ENCODE results near the gene FIGLA.

Gene FIGLA

GRCh38 chr2:70790136-70790828, at the start of gene FIGLA:
FIGLA (minus strand) TSS chr2:70790643; CDS start chr2:70790638, 5 bp downstream.
- peak in 1 of 2 donors; percentile 4 for DNase-seq (ENCODE audit: low read depth in 2 of 2)

GRCh38 chr2:70837980-70838925, 47.8 kb upstream of the FIGLA start:
- DNase-seq (ENCODE audit: low read depth in 2 of 2), result no peak

GRCh38 chr2:70835643-70836042, 45.2 kb upstream of the FIGLA start, which contains the start of gene CD207:
CD207 (minus strand) TSS chr2:70835816; CDS start chr2:70835776, 40 bp downstream.
- DNase-seq (ENCODE audit: low read depth in 2 of 2), result no peak

- no peak for DNase-seq (ENCODE audit: low read depth in 2 of 2)
Measured at GRCh38 chr2:70834881-70835280, 44.4 kb upstream of the FIGLA start.

- DNase-seq (ENCODE audit: low read depth in 2 of 2), result no peak
Measured at GRCh38 chr2:70834106-70834505, 43.7 kb upstream of the FIGLA start.

DNA sequence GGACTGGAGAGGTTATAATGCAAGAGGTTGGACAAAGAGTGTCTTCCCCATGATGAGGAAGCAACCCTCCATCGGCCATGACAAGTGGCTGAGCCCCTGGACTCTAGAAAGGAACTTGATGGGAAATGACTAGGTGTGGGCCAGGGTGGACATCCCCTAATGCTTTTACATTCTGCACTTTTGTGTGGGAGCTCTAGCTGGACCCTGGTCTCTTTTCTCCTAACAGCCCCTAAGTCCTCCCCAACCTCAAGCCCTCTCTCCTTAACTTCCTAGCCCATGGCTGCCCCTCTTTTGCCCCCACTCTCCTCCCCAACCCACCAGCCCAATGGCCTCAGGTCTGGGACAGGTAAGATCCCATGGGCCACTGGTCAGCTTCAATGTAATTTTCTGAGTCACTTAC, 42.8 kb upstream of the FIGLA start:
- DNase-seq (ENCODE audit: low read depth in 2 of 2), result no peak

DNA sequence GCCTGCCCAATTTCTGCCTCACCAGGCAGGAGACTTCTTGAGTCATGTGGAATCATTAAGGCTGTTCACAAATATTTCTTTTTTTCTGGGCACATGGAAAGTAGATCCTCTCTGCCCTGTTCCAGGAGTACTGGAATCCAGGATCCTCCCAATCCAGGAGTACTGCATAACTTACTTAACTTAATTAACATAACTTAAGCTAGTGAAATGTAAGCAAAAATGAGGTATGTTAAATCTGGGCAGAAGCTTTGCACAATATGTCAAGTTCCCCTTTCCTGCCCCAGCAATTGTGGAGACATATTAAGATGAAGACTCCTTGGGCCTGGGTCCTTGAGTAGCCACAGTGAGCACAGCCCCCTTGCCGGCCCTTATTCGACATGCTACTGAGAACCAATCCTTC, 41.9 kb upstream of the FIGLA start:
- no peak for DNase-seq (ENCODE audit: low read depth in 2 of 2)

DNA sequence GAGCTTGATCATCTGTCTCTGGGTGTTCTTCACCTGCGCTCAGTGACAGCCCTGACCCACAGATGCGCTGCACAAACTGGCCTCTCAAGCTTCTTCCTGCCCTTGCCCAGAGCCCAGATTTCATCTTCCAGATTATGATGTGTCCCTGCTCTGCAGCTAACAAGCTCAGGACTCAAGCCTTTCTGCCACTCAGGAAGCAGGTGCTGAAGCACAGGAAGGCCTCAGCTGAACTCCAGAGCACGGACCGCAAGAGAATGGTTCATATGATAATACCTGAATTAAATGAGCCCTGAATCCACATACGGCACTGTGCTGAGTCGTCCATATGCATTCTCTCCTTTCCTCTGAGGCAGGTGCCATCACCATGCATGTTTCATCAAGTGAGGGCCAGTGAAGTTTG, 41.4 kb upstream of the FIGLA start:
- no peak for DNase-seq (ENCODE audit: low read depth in 2 of 2)

DNA sequence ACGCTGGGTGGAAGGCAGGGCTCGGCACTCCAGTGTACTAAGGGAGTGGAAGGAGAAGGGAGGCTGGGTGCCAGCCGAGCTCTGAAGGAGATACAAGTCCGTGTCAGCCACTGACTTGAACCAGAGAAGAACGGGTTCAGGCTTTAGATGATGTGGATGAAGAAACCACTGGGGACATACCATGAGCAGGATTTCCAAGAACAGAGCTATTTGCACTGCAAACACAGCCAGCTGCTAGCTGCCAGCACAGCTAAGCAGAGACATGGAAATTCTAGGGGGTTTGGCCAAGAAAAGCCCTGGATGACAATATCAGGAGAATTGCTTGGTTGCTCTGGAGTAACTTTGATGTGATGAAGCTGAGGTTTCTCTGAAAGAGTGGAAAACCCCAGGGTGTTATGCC, 39.9 kb upstream of the FIGLA start:
- no peak for DNase-seq (ENCODE audit: low read depth in 2 of 2)

DNA sequence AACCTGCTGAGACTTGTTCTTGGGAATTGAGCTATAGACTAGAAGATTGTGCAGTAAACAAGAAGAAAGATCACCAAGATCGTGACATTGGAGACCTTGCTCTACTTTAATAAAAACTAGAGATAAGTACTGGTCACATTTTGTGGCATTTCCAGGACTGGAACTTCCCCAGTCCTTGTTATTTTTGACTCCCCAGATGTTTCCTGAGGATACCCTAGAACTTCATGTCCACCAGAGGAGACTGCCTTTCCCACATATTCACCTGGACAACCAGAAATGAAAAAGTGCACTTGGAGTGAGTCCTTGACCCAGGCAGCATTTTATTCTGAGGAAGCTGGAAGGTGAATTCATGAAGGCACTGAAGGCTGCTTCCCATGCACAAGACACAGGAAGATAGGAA, 39.5 kb upstream of the FIGLA start:
- DNase-seq (ENCODE audit: low read depth in 2 of 2), result no peak

DNA sequence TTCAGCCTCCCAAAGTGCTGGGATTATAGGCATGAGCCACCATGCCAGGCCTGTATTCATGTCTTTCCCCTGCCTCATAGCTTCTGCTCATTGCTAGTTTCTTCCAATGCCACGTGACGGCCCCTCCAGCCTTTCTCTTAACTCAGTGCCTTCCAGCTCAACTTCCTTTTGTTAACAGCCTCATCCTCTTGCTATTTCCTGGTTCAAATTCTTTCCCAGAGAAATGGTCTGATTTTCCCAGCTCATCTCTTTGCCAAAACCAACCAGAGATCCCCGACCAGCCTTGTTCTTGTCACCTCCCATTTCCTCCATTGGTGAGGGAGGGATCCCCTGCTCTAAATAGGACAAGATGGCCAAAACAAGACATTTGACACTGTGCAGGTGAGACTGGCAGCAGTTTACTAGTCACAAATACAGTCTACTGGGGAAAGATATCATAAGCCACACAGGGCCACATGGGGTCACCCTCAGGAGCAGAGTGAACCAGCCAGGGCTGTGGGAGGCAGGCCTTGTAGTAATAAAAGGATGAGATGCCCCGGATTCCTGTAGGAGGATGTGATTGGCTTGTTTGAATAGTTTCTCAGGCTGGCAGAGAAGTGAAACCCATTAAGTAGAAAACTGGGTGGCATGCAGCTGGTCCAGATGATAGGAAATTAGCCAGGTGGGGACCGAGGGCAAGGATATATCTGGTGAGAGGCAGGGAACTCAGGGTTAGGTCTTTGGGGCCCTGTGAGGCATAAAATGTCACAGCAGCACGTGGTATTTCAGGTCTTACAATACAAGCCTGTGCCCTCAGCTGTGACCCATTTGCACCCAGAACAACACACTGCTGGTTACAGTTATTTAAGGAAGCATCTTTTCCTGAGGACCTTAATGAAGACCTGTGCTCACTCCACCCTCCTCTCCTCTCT, 38.7 kb upstream of the FIGLA start:
- no peak for DNase-seq (ENCODE audit: low read depth in 2 of 2)

DNA sequence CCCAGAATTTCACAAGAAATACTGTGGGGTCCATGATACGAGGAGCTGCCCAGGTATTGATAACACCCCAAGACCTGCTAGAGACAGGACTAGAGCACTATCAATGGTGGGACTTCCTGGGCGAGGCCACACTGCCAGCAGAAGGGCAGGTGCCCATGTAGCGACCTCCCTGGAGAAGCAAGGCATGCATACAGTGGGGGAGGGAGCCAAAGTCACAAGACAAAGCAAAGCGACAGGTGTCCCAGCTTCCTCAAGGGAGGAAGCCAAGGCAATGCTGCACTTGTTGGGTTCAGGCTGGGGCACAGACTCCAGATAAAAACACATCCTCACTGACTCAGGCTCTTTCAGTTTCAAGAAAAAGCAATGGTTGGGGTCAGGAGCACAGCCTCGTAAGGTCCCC, 37.7 kb upstream of the FIGLA start:
- no peak for DNase-seq (ENCODE audit: low read depth in 2 of 2)

GRCh38 chr2:70827388-70827787, 36.9 kb upstream of the FIGLA start:
- DNase-seq (ENCODE audit: low read depth in 2 of 2), result no peak

DNA sequence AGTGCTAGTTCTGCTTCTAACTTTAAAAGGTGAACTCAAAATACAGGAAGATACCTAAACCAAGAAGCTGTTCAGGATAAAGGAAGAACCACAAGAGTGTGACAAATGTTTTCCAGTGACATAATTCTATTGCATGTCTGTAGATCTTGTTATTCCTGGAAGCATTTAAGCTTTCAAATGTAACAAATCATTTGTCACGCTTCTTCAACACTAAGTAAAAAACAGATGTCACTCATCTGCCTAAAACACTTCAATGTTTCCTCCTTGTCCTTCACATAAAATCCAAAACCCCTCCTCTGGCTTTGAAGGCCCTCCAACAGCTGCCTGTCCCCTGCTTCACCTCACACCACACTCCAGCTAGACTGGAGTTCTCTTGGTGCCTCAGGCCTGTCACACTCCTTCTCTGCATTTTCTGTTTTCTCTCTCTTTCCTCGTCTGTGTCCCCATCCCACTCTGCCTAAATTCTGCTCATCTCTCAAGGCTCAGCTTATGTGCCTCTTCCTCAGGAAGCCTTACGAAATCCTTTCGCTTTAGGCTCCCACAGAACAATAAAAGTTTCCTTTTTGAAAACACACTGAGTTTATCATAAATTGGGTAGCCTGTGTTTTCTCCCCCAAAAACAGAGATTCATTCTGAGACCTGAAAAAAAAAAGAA, 36.4 kb upstream of the FIGLA start:
- no peak for DNase-seq (ENCODE audit: low read depth in 2 of 2)

GRCh38 chr2:70823249-70823648, 32.8 kb upstream of the FIGLA start:
- DNase-seq (ENCODE audit: low read depth in 2 of 2), result no peak

DNA sequence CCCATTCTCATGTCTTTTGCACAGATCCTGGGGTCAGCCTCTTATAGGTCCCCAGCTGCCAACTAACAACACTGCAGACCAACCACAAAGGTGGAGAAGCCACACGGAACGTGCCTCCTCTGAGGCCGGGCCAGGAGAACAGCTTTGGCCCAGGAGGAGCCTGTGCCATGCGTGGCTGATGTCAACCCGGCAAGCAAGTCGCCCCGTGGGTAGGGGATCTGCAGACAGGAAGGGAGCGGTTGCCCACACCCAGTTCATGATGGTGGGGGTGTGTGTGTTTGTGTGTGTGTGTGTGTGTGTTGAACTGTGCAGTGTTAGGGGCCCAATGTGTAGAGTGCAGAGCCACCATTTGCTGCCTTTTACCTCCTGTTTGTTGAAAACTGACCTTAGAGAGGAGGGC, 32.4 kb upstream of the FIGLA start:
- DNase-seq (ENCODE audit: low read depth in 2 of 2), result no peak

DNA sequence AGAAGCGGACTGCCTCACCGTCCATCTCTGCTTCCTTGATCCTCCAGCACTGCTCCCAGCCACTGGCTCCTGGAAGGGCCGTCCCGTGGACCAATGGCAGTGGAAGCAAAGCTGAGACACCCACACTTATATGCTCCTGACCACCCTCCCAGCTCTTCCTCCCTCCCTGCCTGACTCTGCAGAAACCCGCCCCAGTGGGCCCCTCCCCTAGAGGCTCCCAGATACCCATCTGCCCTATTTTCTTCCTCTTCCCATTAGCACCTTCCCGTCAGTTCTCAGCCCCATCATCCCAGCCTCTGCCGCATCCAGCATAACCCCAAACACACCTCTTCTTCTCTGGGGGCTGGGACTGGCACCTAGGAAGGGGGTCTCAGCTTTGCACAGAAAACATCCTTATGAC, 30.1 kb upstream of the FIGLA start, which contains the start of gene CLEC4F:
Gene CLEC4F, minus strand, starts transcription at position 101 of the 400 bp plus-strand sequence. Its CDS starts 76 bp downstream, at position 25.
- DNase-seq (ENCODE audit: low read depth in 2 of 2), result no peak

DNA sequence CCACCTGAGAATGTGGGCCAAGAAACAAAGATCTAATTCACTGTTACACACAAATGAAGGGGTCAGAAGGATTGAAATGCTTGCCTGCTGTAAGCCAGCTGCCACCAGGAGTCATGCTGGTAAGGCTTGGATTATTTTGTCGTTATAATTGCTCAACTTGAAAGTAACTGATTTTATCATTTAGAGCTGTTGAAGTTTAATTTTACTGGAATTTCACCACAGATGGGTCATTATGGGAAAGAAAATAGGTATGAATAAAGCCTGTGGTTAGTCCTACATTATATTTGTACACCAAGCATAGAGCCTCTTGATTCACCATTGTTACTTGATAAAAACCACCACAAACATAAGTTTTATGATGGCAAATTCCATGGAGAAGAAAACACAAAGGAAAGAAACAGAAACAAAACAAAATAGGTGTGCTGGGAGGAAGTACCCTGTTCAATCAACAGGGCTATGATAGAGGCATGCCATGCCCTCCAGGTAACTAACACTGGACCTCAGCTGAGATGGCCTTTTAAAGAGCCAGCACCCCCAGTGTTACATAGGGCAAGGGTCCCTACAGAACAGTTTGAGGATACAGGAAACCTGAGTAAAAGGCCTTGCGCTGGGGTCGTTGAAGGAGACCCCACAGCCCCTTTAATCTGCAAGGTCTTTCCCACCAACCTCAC, 27.0 kb upstream of the FIGLA start:
- no peak for DNase-seq (ENCODE audit: low read depth in 2 of 2)

DNA sequence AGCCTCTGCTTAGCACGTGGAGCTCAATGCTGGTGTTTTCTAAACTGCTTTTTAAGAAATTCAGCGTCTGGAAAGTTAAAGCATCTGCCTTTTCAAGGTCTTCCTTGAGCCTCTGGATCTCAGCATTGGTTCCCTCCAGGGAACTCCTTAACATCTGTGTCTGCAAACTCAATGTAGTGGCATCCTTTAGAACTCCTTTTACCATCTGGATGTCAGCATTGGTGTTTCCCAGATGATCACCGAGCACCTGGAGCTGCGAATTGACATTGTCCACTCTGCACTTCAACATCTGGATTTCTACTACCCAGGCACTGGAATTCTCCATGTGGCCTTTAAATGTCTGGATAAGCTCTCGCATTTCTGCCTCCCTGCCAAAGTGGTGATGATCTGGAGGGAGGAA, 26.3 kb upstream of the FIGLA start:
- DNase-seq (ENCODE audit: low read depth in 2 of 2), result no peak
